Measurements from ENCODE around the gene SNX18. TPM values are rescaled to one million over a fixed set of nuclear protein-coding genes. Genes with fewer than 3 reads are reported as not detected.
"Not testable (repeated sequence)": the region's sequence is repeated elsewhere in the genome, so short reads cannot be mapped to it uniquely, and the experiment has no call there.

Gene SNX18
- polyA plus RNA-seq, 2 of the 4 experiments (the other 2 are of a cell fraction) = 7.1 to 8.1 TPM

- no peak for ATAC-seq
Measured at GRCh38 chr5:54534191-54535004, 16.8 kb downstream of the SNX18 start.

GRCh38 chr5:54535149-54535844 lies 17.7 kb downstream of the SNX18 start:
- POLR2A ChIA-PET = no interaction called here
- H3K9me3 ChIP-seq = no peaks in the 10 kb centered on the region
- CTCF ChIA-PET = interaction anchor here (1.2 to 6.1 kb wide), 2 partner anchors 18 to 332 kb away, joined by 5 to 25 read pairs; partner anchors contain the start of gene SNX18
- WGBS (ENCODE audit: missing lambda C conversion rate) = 93% methylated on average over 4 of the region's 4 CpGs
- TF ChIP-seq SREBF2 (IDR thresholded peaks at IDR 0.05) (no peak), BCL3 (IDR thresholded peaks at IDR 0.05) (no peak), ZC3H11A (IDR thresholded peaks at IDR 0.05) (no peak), HOXB5 (CRISPR knock-in tag; IDR thresholded peaks at IDR 0.05) (no peak), MAX (IDR thresholded peaks at IDR 0.05) (no peak), RNF2 (IDR thresholded peaks at IDR 0.05; ENCODE audit: borderline replicate concordance, low read depth) (no peak), TP53 (CRISPR knock-in tag; IDR thresholded peaks at IDR 0.05) (no peak), GATA3 (IDR thresholded peaks at IDR 0.05; ENCODE audit: borderline replicate concordance) (no peak), KDM5A (IDR thresholded peaks at IDR 0.05) (no peak), PHF8 (IDR thresholded peaks at IDR 0.05; ENCODE audit: borderline replicate concordance, low read depth) (no peak), ELK1 (IDR thresholded peaks at IDR 0.05; ENCODE audit: low read depth, low read length) (no peak), CHD2 (IDR thresholded peaks at IDR 0.05; ENCODE audit: low read length, partially characterized antibody) (no peak), SMC3 (IDR thresholded peaks at IDR 0.05) (no peak), CHD4 (IDR thresholded peaks at IDR 0.05; ENCODE audit: borderline replicate concordance) (no peak)
- H3K27ac ChIP-seq = no peak overlapping the region
- H3K4me2 ChIP-seq = no peak overlapping the region
- H3K4me3 ChIP-seq = no peak overlapping the region
- FAIRE-seq = no peak
- ATAC-seq = no peak
- DNase-seq (ENCODE audit: low read depth in 1 of 2, low spot score in 1 of 2) = no peak
- no peaks in the 10 kb centered on the region for H3K4me1 ChIP-seq

More at GRCh38 chr5:54534191-54535004, 16.8 kb downstream of the SNX18 start:
- TF ChIP-seq HOXB13 (CRISPR knock-in tag; IDR thresholded peaks at IDR 0.05; ENCODE audit: low read depth) = no peak
- TF ChIP-seq KDM1A (IDR thresholded peaks at IDR 0.05; ENCODE audit: low read depth) = no peak
- TF ChIP-seq BCL3 (IDR thresholded peaks at IDR 0.05) = no peak
- no peak for TF ChIP-seq MAZ (IDR thresholded peaks at IDR 0.05; ENCODE audit: borderline replicate concordance, low read depth, low read length)
- TF ChIP-seq SMC3 (IDR thresholded peaks at IDR 0.05) = no peak
- TF ChIP-seq ESRRA (IDR thresholded peaks at IDR 0.05; ENCODE audit: borderline replicate concordance, low read length) = no peak
- TF ChIP-seq ZNF302 (CRISPR knock-in tag; IDR thresholded peaks at IDR 0.05) = no peak
- no peak overlapping the region for H3K27ac ChIP-seq
- no peaks in the 10 kb centered on the region for H3K4me1 ChIP-seq
- DNase-seq (ENCODE audit: low read depth in 1 of 2, low spot score in 1 of 2) (no peak), FAIRE-seq (no peak)
- 84% methylated on average over 4 of the region's 4 CpGs for WGBS (ENCODE audit: missing lambda C conversion rate)
- no peaks in the 10 kb centered on the region for H3K9me3 ChIP-seq
- CTCF ChIA-PET = interaction anchor here (0.5 to 6.1 kb wide), 3 partner anchors 17 to 668 kb away, joined by 3 to 25 read pairs (median 4); partner anchors contain the start of gene SNX18
- POLR2A ChIA-PET = interaction anchor here (0.7 kb wide), 1 partner anchor 626 kb away, joined by 4 read pairs; the partner anchor contains the start of gene GPX8
- H3K4me3 ChIP-seq = no peak overlapping the region
- no peak overlapping the region for H3K4me2 ChIP-seq

GRCh38 chr5:54536375-54536774 lies 18.8 kb downstream of the SNX18 start:
- 96% methylated on average over 4 of the region's 6 CpGs for WGBS (ENCODE audit: missing lambda C conversion rate)
- H3K9me3 ChIP-seq; H3K4me1 ChIP-seq; ATAC-seq; H3K4me3 ChIP-seq; FAIRE-seq; H3K27ac ChIP-seq; DNase-seq (ENCODE audit: low read depth in 1 of 2, low spot score in 1 of 2); POLR2A ChIA-PET; H3K4me2 ChIP-seq: not testable (repeated sequence)
- CTCF ChIA-PET = interaction anchor here (1.2 to 6.1 kb wide), 2 partner anchors 19 to 331 kb away, joined by 5 to 25 read pairs; partner anchors contain the start of gene SNX18

GRCh38 chr5:54536861-54537260 lies 19.3 kb downstream of the SNX18 start:
- POLR2A ChIA-PET; ATAC-seq; H3K4me3 ChIP-seq; H3K4me1 ChIP-seq; H3K4me2 ChIP-seq; H3K27ac ChIP-seq; DNase-seq (ENCODE audit: low read depth in 1 of 2, low spot score in 1 of 2); FAIRE-seq; H3K9me3 ChIP-seq: not testable (repeated sequence)
- CTCF ChIA-PET = interaction anchor here (6.1 kb wide), 1 partner anchor 19 kb away, joined by 25 read pairs; the partner anchor contains the start of gene SNX18
- 91% methylated on average over 4 of the region's 4 CpGs for WGBS (ENCODE audit: missing lambda C conversion rate)

Data from A549 (cell line).